Heart right ventricle (tissue), 16 donors: ENCODE measurements around the gene KCTD5. TPM values are rescaled to one million over a fixed set of nuclear protein-coding genes. Genes with fewer than 3 reads are reported as not detected.

Experiments
- ATAC-seq, 8 donors: fragments of 200-7000 bp; cut with Tn5 transposase; one replicate each; pipeline ENCODE4 v1.9.1; 2020; ENCODE audit warnings: mild to moderate bottlenecking in 8 of 8, moderate library complexity in 8 of 8, moderate number of reproducible peaks in 1 of 8
- DNase-seq, 2 donors: peaks; one replicate each; pipeline ENCODE4 v3.0.0-alpha.2; 2020
- H3K27ac ChIP-seq, 10 donors: fragments of 200-600 bp; sonication (generic) in 2 of 10; one replicate each; pipeline versions ENCODE4 v1.5.0 to v1.8.0; 2020 to 2022; ENCODE audit warnings: mild to moderate bottlenecking in 3 of 10
- H3K27me3 ChIP-seq, 7 donors: fragments of 200-600 bp; one replicate each; pipeline ENCODE4 v1.8.0; 2021 to 2022; ENCODE audit warnings: mild to moderate bottlenecking in 2 of 7
- H3K36me3 ChIP-seq, 9 donors: fragments of 200-600 bp; sonication (generic) in 1 of 9; one replicate each; pipeline versions ENCODE4 v1.5.0 to v1.8.0; 2020 to 2022; ENCODE audit warnings: mild to moderate bottlenecking in 2 of 9
- H3K4me1 ChIP-seq, 9 donors: fragments of 200-600 bp; sonication (generic) in 1 of 9; one replicate each; pipeline versions ENCODE4 v1.5.0 to v1.8.0; 2020 to 2022; ENCODE audit warnings: mild to moderate bottlenecking in 4 of 9
- H3K4me3 ChIP-seq, 10 donors: fragments of 200-600 bp; sonication (generic) in 2 of 10; one replicate each; pipeline versions ENCODE4 v1.5.0 to v1.8.0; 2020 to 2022; ENCODE audit warnings: mild to moderate bottlenecking in 7 of 10, moderate library complexity in 2 of 10
- H3K9me3 ChIP-seq, 11 donors: fragments of 200-600 bp in 10 of 11; sonication (generic) in 2 of 11; one replicate each; pipeline versions ENCODE4 v1.5.0 to v1.8.0; 2013 to 2022; ENCODE audit warnings: mild to moderate bottlenecking in 2 of 11, control low read depth in 1 of 11, moderate library complexity in 1 of 11
- CTCF ChIP-seq, 9 donors: fragments of 200-600 bp; sonication (generic) in 2 of 9; IDR thresholded peaks; one replicate each; pipeline versions ENCODE4 v1.5.0 to v1.8.0; 2021 to 2022; ENCODE audit warnings: antibody characterized with exemption in 9 of 9, mild to moderate bottlenecking in 5 of 9, moderate library complexity in 1 of 9
- WGBS, 2 donors: extraction: QIAGEN DNeasy Blood & Tissue Kit; methylation state at CpG; one replicate each; pipeline ENCODE4 v1.1.7; 2013; ENCODE audit warnings: inconsistent platforms in 1 of 2; 5-methylcytosine and 5-hydroxymethylcytosine counted together
- intact Hi-C, 10 donors: fragments of 100-400 bp; cut with DNase I; formaldehyde crosslinking; loops; one replicate each; pipeline versions ENCODE4 v1.11.1 to v1.14.2; 2022
- polyA plus RNA-seq, 2 donors: library from polyadenylated mRNA; stranded (reverse); fragments of 200-250 nt; gene quantifications; one replicate each; pipeline ENCODE4 v1.2.3, GENCODE V29; 2013
- total RNA-seq, 10 donors: library from RNA; stranded (reverse); fragmentation: NEBNext Ultra II Directional in 3 of 10; extraction: Animal tissue kit (Norgen Biotek cat#: 25700) in 3 of 10; gene quantifications; one replicate each; pipeline versions ENCODE4 v1.2.1 to v1.2.4, GENCODE V29; 2021 to 2023
- donor health status: Arrhythmogenic right ventricular cardiomyopathy.
- donor health status: ischemic (EF 13 %, LVEDD 7.1; RV severe dilation, severe dysfunction).
- donor health status: healthy with polysubstance abuse.
- donor health status: DM: no; HTN: yes; CAD: no.
- donor health status: DM: no; HTN: no; CAD: no.
- donor health status: ischemic (EF 25% LVEDD 6.9; RV normal size, moderate dysfunction).
- donor health status: ischemic (EF 25% LVEDD 5.7; RV mildly dilated, moderate dysfunction).
- donor health status: healthy.
- donor health status: DM: yes; HTN: yes; CAD: no.
- donor health status: Ischemic cardiomyopathy.
- donor health status: ischemic (EF 35%, LVEDD 5.7; RV mildly dilated, moderate dysfunction).
- donor health status: nonischemic (EF 11% LVEDD 7.7; RV severe dilation, severe dysfunction).
- donor health status: DM: yes; HTN: yes; CAD: no.
- donor health status: PGD.
- donor health status: ischemic (EF 29% LVEDD 5.4; RV normal size, mild dysfunction).
- donor health status: nonischemic (EF 23%, LVEDD 6.1; RV moderate dilation, normal function).

The KCTD5 gene
- total and polyA plus RNA-seq, 12 donors, result 8.5 to 22.4 (median 11.6) TPM

- Histone ChIP-seq H3K27me3 (peaks cover 0 to 22% (median 0%) of the 10 kb centered on the region in 7 donors), H3K4me3 (no peak overlapping the region), H3K27ac (no peak overlapping the region), H3K9me3 (no peaks in the 10 kb centered on the region), H3K4me1 (no peaks in the 10 kb centered on the region), H3K36me3 (no peaks in the 10 kb centered on the region)
- DNase-seq, result no peak
- no peak for ATAC-seq
- no peak for TF ChIP-seq CTCF (IDR thresholded peaks at IDR 0.05)
- intact Hi-C loops, result no loop called here
- 91% methylated on average over 12 of the region's 12 CpGs for WGBS, 2 donors
Measured at GRCh38 chr16:2742323-2743006, 60.1 kb downstream of the KCTD5 start.

GRCh38 chr16:2743007-2743810 is 60.9 kb downstream of the KCTD5 start:
- Histone ChIP-seq H3K4me1 (no peaks in the 10 kb centered on the region), H3K36me3 (no peaks in the 10 kb centered on the region), H3K4me3 (no peak overlapping the region), H3K27me3 (peaks cover 0 to 16% (median 0%) of the 10 kb centered on the region in 7 donors), H3K9me3 (no peaks in the 10 kb centered on the region), H3K27ac (no peak overlapping the region)
- intact Hi-C loops, result no loop called here
- ATAC-seq (peak in 1 of 8 donors; percentile 11), DNase-seq (no peak)
- no peak for TF ChIP-seq CTCF (IDR thresholded peaks at IDR 0.05)
- WGBS, 2 donors, result 88 to 92% methylated on average over 18 to 19 of the region's 19 CpGs

GRCh38 chr16:2744711-2745110 is 62.4 kb downstream of the KCTD5 start:
- DNase-seq, result no peak
- Histone ChIP-seq H3K4me1 (no peaks in the 10 kb centered on the region), H3K4me3 (no peak overlapping the region), H3K9me3 (no peaks in the 10 kb centered on the region), H3K27me3 (peaks cover 0 to 4% (median 0%) of the 10 kb centered on the region in 7 donors), H3K36me3 (no peaks in the 10 kb centered on the region), H3K27ac (no peak overlapping the region)
- intact Hi-C loops, result no loop called here
- no peak for TF ChIP-seq CTCF (IDR thresholded peaks at IDR 0.05)
- no peak for ATAC-seq
- WGBS, 2 donors, result 88 to 90% methylated on average over 6 of the region's 6 CpGs

- 65 to 72% methylated on average over 15 of the region's 15 CpGs for WGBS, 2 donors
- intact Hi-C loops, result no loop called here
- Histone ChIP-seq H3K4me3 (no peak overlapping the region), H3K4me1 (no peaks in the 10 kb centered on the region), H3K27ac (no peak overlapping the region), H3K36me3 (no peaks in the 10 kb centered on the region), H3K27me3 (peaks cover 0 to 2% (median 0%) of the 10 kb centered on the region in 7 donors), H3K9me3 (no peaks in the 10 kb centered on the region)
- no peak for TF ChIP-seq CTCF (IDR thresholded peaks at IDR 0.05)
- DNase-seq (no peak), ATAC-seq (no peak)
Measured at GRCh38 chr16:2745116-2745890, 63.0 kb downstream of the KCTD5 start.
